Epithelial cell of proximal tubule (primary cell): ENCODE results near the gene BAX. TPM values are rescaled to one million over a fixed set of nuclear protein-coding genes. Genes with fewer than 3 reads are reported as not detected.

ENCODE experiments used
- DNase-seq: peaks from one replicate; pipeline ENCODE4 v3.0.0-alpha.2; 2011; ENCODE audit warnings: low read depth
- H3K4me3 ChIP-seq: 2 replicates; pipeline ENCODE4 v1.5.1; 2011; ENCODE audit warnings: low read depth, mild to moderate bottlenecking, low read length
- CTCF ChIP-seq: conservative IDR thresholded peaks from 2 replicates; pipeline ENCODE4 v1.5.1; 2012; ENCODE audit warnings: low read depth, mild to moderate bottlenecking, low read length
- total RNA-seq: library from RNA; depleted of rRNA; stranded (reverse); fragments of >200 nt; gene quantifications from 2 replicates; pipeline ENCODE4 v1.2.3, GENCODE V29; 2015

The BAX gene
- total RNA-seq, 1 donor from 2014 or later: 179 TPM

- TF ChIP-seq CTCF: no peak
- no peak for DNase-seq
- H3K4me3 ChIP-seq: peak overlapping the region; percentile 51
Measured at GRCh38 chr19:48962849-48963165, 8.1 kb downstream of the BAX start.

- H3K4me3 ChIP-seq: peak overlapping the region; percentile 51
- TF ChIP-seq CTCF: no peak
- DNase-seq: no peak
Measured at GRCh38 chr19:48963371-48964204, 8.9 kb downstream of the BAX start.

GRCh38 chr19:48964205-48965039 is 9.7 kb downstream of the BAX start:
- no peak for TF ChIP-seq CTCF
- no peak for DNase-seq
- H3K4me3 ChIP-seq: peak overlapping the region; percentile 51

GRCh38 chr19:48965040-48965805 is 10.5 kb downstream of the BAX start, which contains the start of gene FTL:
Gene FTL (plus strand): TSS chr19:48965309. CDS start chr19:48965508, 199 bp downstream.
- DNase-seq: no peak
- no peak for TF ChIP-seq CTCF
- H3K4me3 ChIP-seq: peak within 1 kb of the TSS; percentile 96

- no peak for TF ChIP-seq CTCF
- no peak for DNase-seq
- H3K4me3 ChIP-seq: peak overlapping the region; percentile 96
Measured at GRCh38 chr19:48965806-48966540, 11.3 kb downstream of the BAX start.
